ENCODE results near the gene CD34. TPM values are rescaled to one million over a fixed set of nuclear protein-coding genes. Genes with fewer than 3 reads are reported as not detected.

Gene CD34
- total RNA-seq, result 0.13 TPM in 1 of 2 replicates, not detected in the other

- DNase-seq (ENCODE audit: low read depth) (no peak), FAIRE-seq (no peak)
- H3K36me3 ChIP-seq (ENCODE audit: control insufficient read depth, insufficient read depth, low read length), result no peaks in the 10 kb centered on the region
- no peak for TF ChIP-seq CTCF (IDR thresholded peaks at IDR 0.05; ENCODE audit: insufficient read depth, low read length, severe bottlenecking)
- peaks cover 10% of the 10 kb centered on the region for H3K27me3 ChIP-seq (ENCODE audit: control insufficient read depth, insufficient read depth, low read length)
- H3K4me3 ChIP-seq (ENCODE audit: low read depth, low read length), result no peak within 1 kb of the TSS
Observed at GRCh38 chr1:207910591-207911354, at the start of gene CD34. TSS of gene CD34 (minus strand) at chr1:207911125. CDS start at chr1:207911080, 45 bp downstream.

GRCh38 chr1:207960346-207960745, 49.4 kb upstream of the CD34 start:
- H3K36me3 ChIP-seq (ENCODE audit: control insufficient read depth, insufficient read depth, low read length), result no peaks in the 10 kb centered on the region
- no peak overlapping the region for H3K4me3 ChIP-seq (ENCODE audit: low read depth, low read length)
- DNase-seq (ENCODE audit: low read depth), result no peak
- peaks cover 3% of the 10 kb centered on the region for H3K27me3 ChIP-seq (ENCODE audit: control insufficient read depth, insufficient read depth, low read length)
- no peak for TF ChIP-seq CTCF (IDR thresholded peaks at IDR 0.05; ENCODE audit: insufficient read depth, low read length, severe bottlenecking)
- no peak for FAIRE-seq

- Histone ChIP-seq H3K36me3 (ENCODE audit: control insufficient read depth, insufficient read depth, low read length) (no peaks in the 10 kb centered on the region), H3K27me3 (ENCODE audit: control insufficient read depth, insufficient read depth, low read length) (peaks cover 3% of the 10 kb centered on the region), H3K4me3 (ENCODE audit: low read depth, low read length) (no peak overlapping the region)
- FAIRE-seq (no peak), DNase-seq (ENCODE audit: low read depth) (no peak)
- no peak for TF ChIP-seq CTCF (IDR thresholded peaks at IDR 0.05; ENCODE audit: insufficient read depth, low read length, severe bottlenecking)
Observed at GRCh38 chr1:207959910-207960309, 49.0 kb upstream of the CD34 start.

- FAIRE-seq (no peak), DNase-seq (ENCODE audit: low read depth) (peak; percentile 24)
- peak overlapping the region; percentile 27 for H3K4me3 ChIP-seq (ENCODE audit: low read depth, low read length)
- TF ChIP-seq CTCF (IDR thresholded peaks at IDR 0.05; ENCODE audit: insufficient read depth, low read length, severe bottlenecking), result no peak
- H3K27me3 ChIP-seq (ENCODE audit: control insufficient read depth, insufficient read depth, low read length), result peaks cover 3% of the 10 kb centered on the region
- H3K36me3 ChIP-seq (ENCODE audit: control insufficient read depth, insufficient read depth, low read length), result no peaks in the 10 kb centered on the region
Observed at GRCh38 chr1:207959141-207959825, 48.4 kb upstream of the CD34 start.

- H3K36me3 ChIP-seq (ENCODE audit: control insufficient read depth, insufficient read depth, low read length), result no peaks in the 10 kb centered on the region
- H3K27me3 ChIP-seq (ENCODE audit: control insufficient read depth, insufficient read depth, low read length), result peaks cover 3% of the 10 kb centered on the region
- H3K4me3 ChIP-seq (ENCODE audit: low read depth, low read length), result peak overlapping the region; percentile 27
- FAIRE-seq (no peak), DNase-seq (ENCODE audit: low read depth) (no peak)
- no peak for TF ChIP-seq CTCF (IDR thresholded peaks at IDR 0.05; ENCODE audit: insufficient read depth, low read length, severe bottlenecking)
Observed at GRCh38 chr1:207958376-207959139, 47.6 kb upstream of the CD34 start.

Data from bronchial epithelial cell (primary cell).